IPS-18a (cell line): ENCODE data around the gene SATB2.
A peak's percentile ranks its signal among the peaks of the same experiment; 100 is the strongest.

Source experiments
- H3K27ac ChIP-seq: one replicate; pipeline ENCODE4 v1.5.1; 2013; ENCODE audit warnings: low read length
- H3K27me3 ChIP-seq: one replicate; pipeline ENCODE4 v1.6.1; 2013; ENCODE audit warnings: mild to moderate bottlenecking, low read length; ENCODE audit not compliant: control insufficient read depth, insufficient read depth
- H3K36me3 ChIP-seq: one replicate; pipeline ENCODE4 v1.6.1; 2013; ENCODE audit warnings: low read depth, low read length; ENCODE audit not compliant: control insufficient read depth
- H3K4me1 ChIP-seq: one replicate; pipeline ENCODE4 v1.6.1; 2013; ENCODE audit warnings: low read depth, low read length; ENCODE audit not compliant: control insufficient read depth
- H3K4me3 ChIP-seq: one replicate; pipeline ENCODE4 v1.5.1; 2013; ENCODE audit warnings: low read length
- H3K9ac ChIP-seq: one replicate; pipeline ENCODE4 v1.6.1; 2013; ENCODE audit warnings: mild to moderate bottlenecking, low read length, moderate library complexity
- H3K9me3 ChIP-seq: one replicate; pipeline ENCODE4 v1.6.1; 2013; ENCODE audit warnings: low read depth, low read length; ENCODE audit not compliant: control insufficient read depth

The SATB2 gene

GRCh38 chr2:199443589-199444130 is 14.1 kb downstream of the SATB2 start:
- no peak overlapping the region for H3K27ac ChIP-seq
- H3K9me3 ChIP-seq, result no peaks in the 10 kb centered on the region
- H3K4me3 ChIP-seq, result no peak overlapping the region
- H3K4me1 ChIP-seq, result peaks cover 16% of the 10 kb centered on the region
- H3K36me3 ChIP-seq, result no peaks in the 10 kb centered on the region
- H3K9ac ChIP-seq, result no peak overlapping the region
- H3K27me3 ChIP-seq, result no peaks in the 10 kb centered on the region

DNA sequence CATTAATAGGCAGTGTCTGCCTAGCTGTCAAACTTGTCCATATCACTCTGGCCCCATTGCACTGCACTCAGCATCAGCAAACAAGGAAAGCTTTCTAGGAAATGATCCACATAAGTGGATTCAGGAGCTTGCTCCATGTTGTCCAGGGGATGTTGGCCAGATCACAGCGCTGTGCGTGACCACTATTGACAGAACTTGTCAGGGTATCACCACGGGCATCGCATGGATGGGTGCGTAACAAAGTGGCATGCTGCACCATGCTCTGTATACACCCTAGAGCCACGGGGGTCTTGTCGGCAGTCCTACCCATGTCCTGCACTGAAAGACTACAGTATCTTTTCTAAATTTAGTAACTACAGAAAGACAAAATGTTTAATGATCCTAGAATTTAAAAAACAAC is 15.6 kb downstream of the SATB2 start:
- no peak overlapping the region for H3K4me3 ChIP-seq
- H3K27ac ChIP-seq, result no peak overlapping the region
- no peak overlapping the region for H3K9ac ChIP-seq
- H3K4me1 ChIP-seq, result peaks cover 23% of the 10 kb centered on the region
- no peaks in the 10 kb centered on the region for H3K9me3 ChIP-seq
- H3K27me3 ChIP-seq, result no peaks in the 10 kb centered on the region
- H3K36me3 ChIP-seq, result no peaks in the 10 kb centered on the region

DNA sequence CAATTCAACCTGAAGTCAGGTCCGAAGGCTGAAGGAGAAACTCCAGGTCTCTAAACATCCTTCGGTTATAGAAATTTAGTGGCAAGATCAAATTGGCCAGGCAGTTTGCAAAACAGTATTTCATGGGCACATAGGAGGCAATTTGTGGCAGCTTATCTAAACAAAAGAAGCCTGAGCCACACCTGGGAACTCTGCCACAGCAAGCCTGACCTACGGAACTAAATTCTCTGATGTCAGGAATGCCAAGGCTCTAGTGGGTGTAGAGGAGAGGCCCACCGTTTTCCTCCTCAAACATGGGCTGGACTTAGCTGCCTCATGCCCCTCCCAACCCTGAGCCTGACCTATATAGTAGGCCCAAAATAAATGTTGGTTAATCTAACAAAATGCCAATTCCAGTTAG is 16.0 kb downstream of the SATB2 start:
- no peak overlapping the region for H3K27ac ChIP-seq
- no peak overlapping the region for H3K9ac ChIP-seq
- H3K36me3 ChIP-seq, result no peaks in the 10 kb centered on the region
- no peak overlapping the region for H3K4me3 ChIP-seq
- no peaks in the 10 kb centered on the region for H3K27me3 ChIP-seq
- H3K4me1 ChIP-seq, result peaks cover 20% of the 10 kb centered on the region
- H3K9me3 ChIP-seq, result no peaks in the 10 kb centered on the region

DNA sequence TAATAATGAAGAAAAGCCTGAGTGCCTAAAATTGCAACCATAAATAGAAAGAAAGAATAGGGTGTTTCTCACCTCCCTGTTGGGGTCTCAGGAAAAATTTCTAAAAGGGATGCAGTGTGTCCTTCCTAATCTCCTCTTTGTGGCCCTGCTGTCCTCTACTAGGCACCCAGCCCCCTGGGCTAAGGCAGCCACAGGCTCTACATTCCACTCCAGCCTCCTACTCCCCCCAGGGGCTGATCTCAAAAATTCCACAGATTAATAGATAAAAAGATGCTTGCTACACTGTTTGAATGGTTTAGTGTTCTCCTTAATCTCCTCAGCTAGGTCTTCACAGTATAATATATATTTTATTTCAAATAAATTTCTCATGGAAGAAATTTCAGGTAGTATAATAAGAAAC is 17.6 kb downstream of the SATB2 start:
- Histone ChIP-seq H3K27me3 (no peaks in the 10 kb centered on the region), H3K27ac (no peak overlapping the region), H3K9ac (no peak overlapping the region), H3K4me3 (no peak overlapping the region), H3K9me3 (no peaks in the 10 kb centered on the region), H3K4me1 (peaks cover 20% of the 10 kb centered on the region), H3K36me3 (no peaks in the 10 kb centered on the region)

DNA sequence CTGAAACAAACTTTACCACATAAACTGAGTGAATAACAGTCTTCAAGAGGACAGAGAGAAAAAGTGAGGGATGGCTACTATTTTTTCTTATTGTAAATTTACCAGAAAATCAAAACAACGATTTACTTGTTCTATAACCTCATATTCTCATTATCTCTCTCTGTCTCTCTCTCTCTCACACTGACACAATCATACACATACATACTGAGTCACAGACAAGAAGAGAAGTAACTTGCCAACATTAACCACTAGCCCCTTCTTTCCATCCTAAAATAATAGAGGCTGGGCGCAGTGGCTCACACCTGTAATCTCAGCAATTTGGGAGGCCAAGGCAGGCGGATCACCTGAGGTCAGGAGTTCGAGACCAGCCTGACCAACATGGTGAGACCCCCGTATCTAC is 18.2 kb downstream of the SATB2 start:
- no peak overlapping the region for H3K27ac ChIP-seq
- H3K4me3 ChIP-seq, result no peak overlapping the region
- H3K9me3 ChIP-seq, result no peaks in the 10 kb centered on the region
- H3K4me1 ChIP-seq, result peaks cover 20% of the 10 kb centered on the region
- H3K9ac ChIP-seq, result no peak overlapping the region
- no peaks in the 10 kb centered on the region for H3K36me3 ChIP-seq
- no peaks in the 10 kb centered on the region for H3K27me3 ChIP-seq

DNA sequence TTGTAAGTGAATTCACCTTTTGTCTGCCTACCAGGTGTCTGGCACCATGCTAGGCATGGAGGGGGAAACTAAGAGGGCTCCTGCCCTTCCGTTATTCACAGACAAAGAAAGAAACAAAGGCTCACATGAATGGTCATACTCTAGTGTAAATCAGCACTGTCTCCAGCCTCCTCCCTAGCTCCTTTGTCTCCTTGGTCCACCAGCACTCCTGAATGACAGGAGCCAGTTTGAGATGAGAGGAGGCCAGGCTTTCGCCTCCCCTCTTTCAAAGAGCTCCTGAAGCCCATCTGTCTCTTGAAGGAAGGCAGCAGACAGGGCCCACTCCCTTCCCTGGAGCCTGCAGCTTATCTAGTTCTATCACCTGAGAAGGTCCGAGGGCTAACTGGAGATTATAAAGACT is 18.7 kb downstream of the SATB2 start:
- Histone ChIP-seq H3K36me3 (no peaks in the 10 kb centered on the region), H3K27ac (no peak overlapping the region), H3K9ac (no peak overlapping the region), H3K27me3 (no peaks in the 10 kb centered on the region), H3K9me3 (no peaks in the 10 kb centered on the region), H3K4me3 (no peak overlapping the region), H3K4me1 (peaks cover 20% of the 10 kb centered on the region)

DNA sequence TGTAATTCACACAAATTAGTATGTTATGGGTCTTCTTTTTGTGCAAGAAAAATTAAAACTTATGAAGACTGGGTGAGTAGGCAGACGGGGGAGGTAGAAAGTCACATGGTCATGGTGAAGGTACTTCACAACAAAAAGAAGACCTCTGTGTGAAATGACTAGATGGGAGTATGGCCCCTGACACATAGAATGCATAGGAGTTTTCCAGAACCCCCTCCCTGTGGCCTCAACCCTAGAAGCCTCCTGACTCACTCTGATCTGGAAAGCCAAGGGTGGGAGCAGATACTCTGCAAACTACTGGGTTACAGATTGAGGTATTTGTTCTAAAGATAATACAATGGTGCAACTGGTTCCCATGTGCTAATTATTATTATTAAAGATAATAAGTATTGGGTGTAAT is 23.2 kb downstream of the SATB2 start:
- Histone ChIP-seq H3K27me3 (no peaks in the 10 kb centered on the region), H3K36me3 (no peaks in the 10 kb centered on the region), H3K4me1 (peaks cover 54% of the 10 kb centered on the region), H3K9ac (no peak overlapping the region), H3K4me3 (no peak overlapping the region), H3K27ac (no peak overlapping the region), H3K9me3 (no peaks in the 10 kb centered on the region)

DNA sequence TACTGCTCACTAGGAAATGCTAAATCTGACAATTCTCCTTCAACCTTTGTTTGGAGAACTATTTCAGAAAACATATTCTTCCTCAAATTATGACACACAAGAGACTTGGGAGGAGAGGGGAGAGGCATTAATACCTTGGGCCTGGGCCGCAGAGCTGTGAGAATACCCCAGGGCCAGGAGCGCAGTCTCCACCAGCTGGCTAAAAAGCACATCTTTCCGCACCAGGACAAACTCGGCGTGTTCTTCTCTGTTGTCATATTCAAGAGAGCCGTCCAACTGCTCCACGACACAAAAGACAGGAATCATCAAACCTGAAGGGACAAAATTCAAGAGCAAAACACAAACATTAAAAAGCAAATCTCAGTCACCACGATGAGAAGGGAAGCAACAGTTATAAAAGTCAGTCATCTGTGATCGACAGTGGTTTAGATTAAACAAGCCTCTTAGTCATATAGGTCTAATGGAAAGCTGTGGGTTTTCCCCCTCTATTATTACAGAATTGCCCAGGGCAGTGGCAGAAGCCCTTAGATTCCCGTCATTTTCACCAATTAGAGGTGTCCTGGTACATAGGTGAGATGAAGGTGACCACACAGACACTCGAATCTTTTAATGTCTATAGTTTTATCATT is 24.4 kb downstream of the SATB2 start:
- H3K4me1 ChIP-seq, result peaks cover 42% of the 10 kb centered on the region
- H3K27me3 ChIP-seq, result no peaks in the 10 kb centered on the region
- H3K9ac ChIP-seq, result no peak overlapping the region
- H3K4me3 ChIP-seq, result no peak overlapping the region
- no peaks in the 10 kb centered on the region for H3K36me3 ChIP-seq
- H3K27ac ChIP-seq, result peak overlapping the region; percentile 20
- no peaks in the 10 kb centered on the region for H3K9me3 ChIP-seq

- Histone ChIP-seq H3K27me3 (no peaks in the 10 kb centered on the region), H3K9me3 (no peaks in the 10 kb centered on the region), H3K4me3 (peak overlapping the region; percentile 51), H3K9ac (peak overlapping the region; percentile 30), H3K36me3 (no peaks in the 10 kb centered on the region), H3K4me1 (peaks cover 36% of the 10 kb centered on the region), H3K27ac (peak overlapping the region; percentile 8)
Observed at GRCh38 chr2:199431746-199432213, 26.0 kb downstream of the SATB2 start.

DNA sequence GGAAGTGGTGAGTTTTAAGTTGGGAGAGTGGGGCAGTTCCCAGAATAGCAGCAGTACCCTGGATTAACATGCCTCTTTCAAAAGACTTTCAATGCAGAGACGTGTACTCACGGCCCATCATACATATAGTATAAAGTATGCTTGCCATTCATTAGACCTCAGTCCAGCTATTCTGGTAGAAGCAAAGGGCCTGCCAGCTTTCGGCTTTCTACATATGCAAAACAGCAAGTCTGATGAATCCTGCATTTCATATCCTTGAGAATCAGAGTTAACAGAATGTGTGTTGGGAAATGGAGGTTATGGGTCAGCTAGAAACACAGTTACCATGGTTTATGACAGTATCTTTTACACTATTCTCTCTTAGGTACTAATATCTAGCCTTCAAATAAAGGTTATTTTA is 27.5 kb downstream of the SATB2 start:
- H3K27ac ChIP-seq, result no peak overlapping the region
- no peak overlapping the region for H3K9ac ChIP-seq
- H3K4me1 ChIP-seq, result peaks cover 36% of the 10 kb centered on the region
- H3K4me3 ChIP-seq, result no peak overlapping the region
- no peaks in the 10 kb centered on the region for H3K36me3 ChIP-seq
- H3K9me3 ChIP-seq, result no peaks in the 10 kb centered on the region
- no peaks in the 10 kb centered on the region for H3K27me3 ChIP-seq

DNA sequence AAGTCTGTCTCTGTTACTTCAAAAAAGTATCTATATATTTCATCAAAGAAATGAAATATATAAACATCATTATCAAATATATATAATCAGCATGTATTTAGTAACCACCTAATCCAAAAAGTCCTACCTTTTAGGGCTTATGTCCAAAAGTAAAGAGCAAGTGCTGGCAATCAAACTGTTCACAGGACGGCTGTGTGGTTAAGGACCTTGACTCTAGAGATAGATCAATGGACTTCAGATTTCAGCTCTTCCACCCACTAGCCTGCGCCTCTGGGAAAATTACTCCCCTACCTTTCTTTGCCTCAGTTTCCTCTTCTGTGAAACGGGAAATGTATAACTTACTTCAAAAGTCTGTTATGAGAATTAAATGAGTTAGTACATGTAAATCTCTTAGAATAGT is 29.4 kb downstream of the SATB2 start:
- Histone ChIP-seq H3K27ac (no peak overlapping the region), H3K4me1 (peaks cover 42% of the 10 kb centered on the region), H3K9ac (no peak overlapping the region), H3K36me3 (no peaks in the 10 kb centered on the region), H3K4me3 (no peak overlapping the region), H3K9me3 (no peaks in the 10 kb centered on the region), H3K27me3 (no peaks in the 10 kb centered on the region)

DNA sequence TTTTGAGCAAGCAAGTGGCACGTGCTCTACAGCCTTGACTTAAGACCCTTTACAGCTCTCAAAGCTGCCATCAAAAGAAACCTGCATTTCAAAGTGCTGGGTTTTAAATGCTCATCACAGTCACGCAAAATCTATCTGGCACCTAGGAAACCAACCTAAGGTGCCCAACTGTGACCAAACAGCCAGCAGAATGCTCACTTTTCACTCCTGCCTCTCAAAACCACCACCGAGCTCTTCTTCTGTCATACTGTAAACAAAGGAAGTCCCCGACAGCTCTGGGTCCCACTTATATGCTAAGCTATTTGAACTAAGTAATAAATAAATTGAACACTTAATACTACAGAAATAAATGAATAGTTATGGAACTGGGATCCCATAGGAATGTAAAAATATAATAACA is 33.6 kb downstream of the SATB2 start:
- Histone ChIP-seq H3K27me3 (no peaks in the 10 kb centered on the region), H3K4me3 (no peak overlapping the region), H3K27ac (no peak overlapping the region), H3K36me3 (no peaks in the 10 kb centered on the region), H3K9ac (no peak overlapping the region), H3K9me3 (no peaks in the 10 kb centered on the region), H3K4me1 (peaks cover 7% of the 10 kb centered on the region)
